Muscle layer of duodenum (tissue), 2 donors: Measurements from ENCODE around the gene SLC9A5.
A peak's percentile ranks its signal among the peaks of the same experiment; 100 is the strongest.

ENCODE experiments used
- H3K27ac ChIP-seq: one replicate; pipeline ENCODE4 v1.7.0; 2013; ENCODE audit warnings: mild to moderate bottlenecking, low read length
- H3K27me3 ChIP-seq: one replicate; pipeline ENCODE4 v1.7.0; 2013; ENCODE audit warnings: low read depth, mild to moderate bottlenecking, control low read depth, low read length
- H3K36me3 ChIP-seq, 2 donors: one replicate each; pipeline ENCODE4 v1.7.0; 2013; ENCODE audit warnings: low read length in 2 of 2, control low read depth in 1 of 2, mild to moderate bottlenecking in 1 of 2; ENCODE audit not compliant: insufficient read depth in 2 of 2, control insufficient read depth in 1 of 2
- H3K4me1 ChIP-seq, 2 donors: one replicate each; pipeline ENCODE4 v1.7.0; 2013; ENCODE audit warnings: low read length in 2 of 2, mild to moderate bottlenecking in 2 of 2, control low read depth in 1 of 2, moderate library complexity in 1 of 2; ENCODE audit not compliant: insufficient read depth in 2 of 2, control insufficient read depth in 1 of 2
- H3K4me3 ChIP-seq, 2 donors: one replicate each; pipeline ENCODE4 v1.7.0; 2013; ENCODE audit warnings: low read length in 2 of 2, low read depth in 1 of 2, mild to moderate bottlenecking in 1 of 2
- H3K9me3 ChIP-seq, 2 donors: one replicate each; pipeline ENCODE4 v1.7.0; 2013; ENCODE audit warnings: low read length in 2 of 2, control low read depth in 1 of 2, mild to moderate bottlenecking in 1 of 2; ENCODE audit not compliant: control insufficient read depth in 1 of 2
- donor health status: healthy.

The SLC9A5 gene

DNA sequence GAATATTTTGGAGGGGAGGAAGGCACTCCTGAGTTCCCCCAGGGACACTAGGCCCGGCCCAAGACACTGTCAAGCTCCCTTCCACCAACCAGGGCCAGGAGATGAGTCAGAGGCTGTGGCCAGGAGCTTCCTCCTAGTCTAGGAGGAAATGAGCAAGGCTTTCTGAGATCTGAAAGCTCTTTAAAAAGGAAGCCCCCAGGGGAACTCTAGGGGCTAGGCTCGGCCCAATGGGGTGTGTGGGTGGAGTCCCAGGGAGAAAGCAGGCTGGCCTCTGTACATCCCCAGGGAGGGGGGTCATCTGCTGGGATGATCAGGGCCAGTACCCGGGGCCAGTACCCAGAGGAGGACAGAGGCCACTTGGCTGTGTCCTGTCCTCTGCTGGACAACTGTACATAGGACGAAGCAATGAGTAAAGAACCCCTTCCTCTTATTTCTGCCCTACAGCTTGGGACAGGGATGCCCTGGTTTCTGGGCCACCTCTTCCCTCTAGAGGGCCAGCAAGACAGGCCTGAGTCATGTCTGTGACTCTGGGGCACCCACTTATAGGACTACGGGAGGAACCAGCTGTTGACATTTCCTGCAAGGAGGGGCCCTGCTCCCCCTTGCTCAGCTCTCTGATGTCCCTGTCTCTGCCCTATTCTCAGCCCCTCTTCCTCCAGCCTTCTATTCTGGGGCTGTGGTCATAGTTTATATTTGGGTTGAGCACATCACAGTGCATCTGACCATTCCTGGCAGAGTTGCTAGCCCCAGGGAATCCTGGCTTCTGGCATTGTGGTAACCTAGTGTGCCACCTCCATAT, 4.2 kb upstream of the SLC9A5 start:
- peak overlapping the region in 1 of 2 donors; percentile 19 for H3K4me3 ChIP-seq
- no peaks in the 10 kb centered on the region for H3K9me3 ChIP-seq
- H3K27me3 ChIP-seq, result peaks cover 7% of the 10 kb centered on the region
- peaks cover 3 to 9% of the 10 kb centered on the region in 2 donors for H3K36me3 ChIP-seq
- H3K27ac ChIP-seq, result peak overlapping the region; percentile 88
- peaks cover 15 to 49% of the 10 kb centered on the region in 2 donors for H3K4me1 ChIP-seq

DNA sequence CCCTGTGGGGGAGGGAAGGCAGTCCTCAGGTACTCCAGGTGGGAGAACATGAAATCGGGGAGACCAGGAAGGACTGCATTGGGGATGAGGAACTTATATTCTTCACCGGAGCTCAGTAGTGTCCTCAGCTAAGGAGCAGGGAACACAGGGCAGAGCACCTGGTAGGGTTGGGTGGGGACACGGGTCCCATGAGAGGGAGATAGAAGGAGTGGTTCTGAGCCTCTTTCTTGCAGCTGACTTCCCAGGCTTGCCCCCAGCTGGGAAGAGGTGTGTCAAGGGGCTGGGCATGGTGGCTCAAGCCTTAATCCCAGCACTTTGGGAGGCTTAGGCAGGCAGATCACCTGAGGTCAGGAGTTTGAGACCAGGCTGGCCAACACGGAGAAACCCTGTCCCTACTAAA, 3.6 kb upstream of the SLC9A5 start:
- Histone ChIP-seq H3K36me3 (peaks cover 0 to 9% of the 10 kb centered on the region in 2 donors), H3K4me3 (peak overlapping the region; percentile 19 to 91), H3K9me3 (no peaks in the 10 kb centered on the region), H3K27me3 (peaks cover 9% of the 10 kb centered on the region), H3K27ac (peak overlapping the region; percentile 88), H3K4me1 (peaks cover 15 to 49% of the 10 kb centered on the region in 2 donors)

DNA sequence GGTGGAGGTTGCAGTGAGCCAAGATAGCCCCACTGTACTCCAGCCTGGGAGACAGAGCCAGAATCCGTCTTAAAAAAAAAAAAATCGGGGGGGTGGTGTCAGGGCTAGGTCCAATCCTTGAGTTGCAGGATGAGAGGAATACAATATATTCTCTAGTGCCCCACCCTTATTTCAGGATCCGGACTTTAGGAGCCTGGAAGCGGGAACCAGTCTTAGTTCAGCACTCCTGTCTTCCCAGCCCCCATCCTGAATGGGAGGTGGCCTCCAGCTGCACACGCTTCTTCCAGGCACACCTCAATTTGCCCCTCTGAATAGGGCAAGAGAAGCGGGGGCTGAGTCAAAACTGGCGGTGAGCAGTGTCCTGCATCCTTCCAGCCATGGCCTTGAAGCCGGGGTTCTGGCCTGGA, 3.1 kb upstream of the SLC9A5 start:
- H3K4me1 ChIP-seq, result peaks cover 15 to 45% of the 10 kb centered on the region in 2 donors
- H3K27me3 ChIP-seq, result peaks cover 9% of the 10 kb centered on the region
- peak overlapping the region; percentile 60 for H3K27ac ChIP-seq
- H3K9me3 ChIP-seq, result no peaks in the 10 kb centered on the region
- H3K4me3 ChIP-seq, result peak overlapping the region; percentile 77 to 91
- H3K36me3 ChIP-seq, result peaks cover 0 to 9% of the 10 kb centered on the region in 2 donors

DNA sequence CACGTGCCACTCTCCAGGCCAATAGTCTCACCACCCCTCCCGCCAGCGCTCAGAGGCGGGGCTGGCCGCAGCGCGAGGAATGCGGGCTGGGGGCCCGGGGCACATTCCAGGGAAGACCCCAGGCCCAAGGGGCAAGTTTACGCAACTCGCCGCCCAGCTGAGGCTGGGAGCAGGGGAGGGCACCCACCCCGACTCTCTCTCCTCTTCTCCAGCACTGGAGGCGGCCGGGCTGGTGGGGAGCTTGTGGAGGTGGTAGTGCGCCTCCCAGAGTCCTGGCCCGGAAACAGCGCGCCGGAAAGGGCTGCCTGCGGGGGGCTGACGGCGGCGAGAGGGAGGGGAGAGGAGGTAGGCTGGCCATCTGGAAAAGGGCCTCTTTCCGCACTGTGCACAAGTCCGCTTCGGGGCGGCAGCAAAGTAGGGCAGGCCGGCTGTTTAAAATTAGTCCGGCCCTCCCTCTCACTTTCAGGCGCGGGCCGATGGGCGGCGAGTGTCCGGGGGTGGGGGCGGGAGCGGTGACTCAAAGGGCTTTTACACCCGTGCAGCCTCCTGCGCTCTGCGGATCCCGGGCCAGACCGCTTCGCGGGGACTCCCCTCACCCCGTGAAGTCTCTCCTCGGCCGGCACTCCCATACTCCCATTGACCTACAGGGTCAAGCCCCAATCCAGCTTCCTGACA, 2.6 kb upstream of the SLC9A5 start:
- peaks cover 9% of the 10 kb centered on the region for H3K27me3 ChIP-seq
- peaks cover 15 to 43% of the 10 kb centered on the region in 2 donors for H3K4me1 ChIP-seq
- peaks cover 0 to 9% of the 10 kb centered on the region in 2 donors for H3K36me3 ChIP-seq
- peak overlapping the region; percentile 60 for H3K27ac ChIP-seq
- no peaks in the 10 kb centered on the region for H3K9me3 ChIP-seq
- H3K4me3 ChIP-seq, result peak overlapping the region; percentile 77 to 91

DNA sequence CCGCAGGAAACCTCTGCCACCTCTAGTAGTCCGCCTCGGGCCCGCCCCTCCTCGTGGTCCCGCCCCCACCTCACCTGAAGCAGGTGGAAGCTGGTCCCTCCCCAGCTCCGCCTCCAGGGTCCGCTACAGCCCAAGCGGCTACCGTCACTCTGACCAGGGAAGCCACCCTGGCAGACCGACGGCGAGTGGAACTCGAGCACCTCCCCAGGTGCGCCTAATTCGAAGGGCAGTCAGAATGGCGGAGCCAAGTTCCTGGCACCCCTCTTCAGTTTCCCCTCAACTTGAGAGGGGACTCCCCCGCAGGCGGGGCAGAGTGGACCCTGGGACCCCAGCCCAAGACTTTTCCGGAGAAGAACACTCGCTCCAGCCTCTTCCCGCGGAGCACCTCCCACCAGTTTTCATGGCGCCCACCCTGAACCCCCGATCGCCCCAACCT, 2.0 kb upstream of the SLC9A5 start:
- Histone ChIP-seq H3K27ac (peak overlapping the region; percentile 60), H3K27me3 (peaks cover 9% of the 10 kb centered on the region), H3K9me3 (no peaks in the 10 kb centered on the region), H3K36me3 (peaks cover 0 to 4% of the 10 kb centered on the region in 2 donors), H3K4me1 (peaks cover 15 to 38% of the 10 kb centered on the region in 2 donors), H3K4me3 (peak overlapping the region; percentile 77 to 91)

DNA sequence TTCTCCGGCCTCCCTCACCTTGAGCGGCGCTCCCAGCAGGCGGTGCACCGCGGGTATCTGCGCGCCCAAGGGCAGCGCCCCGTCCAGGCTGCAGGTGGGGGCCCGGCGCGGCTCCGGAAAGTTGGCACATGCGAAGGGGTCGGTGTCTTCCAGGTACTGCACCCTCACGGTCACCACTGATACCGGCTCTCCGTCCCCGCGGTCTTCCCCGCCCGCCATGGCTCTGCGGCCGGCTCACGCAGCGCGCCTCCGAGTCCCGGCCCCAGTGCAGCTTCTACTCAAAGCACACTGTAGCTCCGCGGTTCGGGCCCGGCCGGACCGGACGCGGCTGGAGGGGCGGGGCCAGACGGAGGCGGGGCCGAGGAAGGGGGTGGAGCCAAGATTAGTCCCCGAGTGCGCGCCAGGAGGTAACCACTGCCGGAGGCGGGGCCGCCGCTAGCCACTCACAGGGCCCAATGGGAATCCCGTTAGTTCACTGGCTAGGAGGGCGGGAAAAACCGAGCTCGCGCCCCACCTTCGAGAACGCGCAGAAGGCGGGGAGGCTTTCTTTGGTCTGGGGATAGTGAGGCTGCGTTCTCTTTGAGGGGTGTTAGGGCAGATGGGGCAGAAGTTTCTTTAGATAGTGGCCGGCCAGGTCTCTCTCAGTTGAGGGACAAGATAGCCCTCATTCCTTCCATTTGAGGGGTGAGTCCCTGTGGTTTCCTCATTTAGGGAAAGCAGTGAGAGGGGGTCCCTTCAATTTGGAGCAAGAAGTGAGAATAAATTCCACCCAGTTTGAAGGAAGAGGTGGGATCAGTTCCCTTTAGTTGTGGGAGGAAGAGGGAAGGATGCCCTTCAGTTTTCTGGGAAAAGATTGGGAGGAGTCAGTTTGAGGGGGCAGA, 1.3 kb upstream of the SLC9A5 start, which contains the start of gene FHOD1:
FHOD1 (minus strand) TSS at position 290 of the 881 bp plus-strand sequence; CDS start at position 219, 71 bp downstream.
- Histone ChIP-seq H3K36me3 (peaks cover 0 to 3% of the 10 kb centered on the region in 2 donors), H3K4me3 (peak within 1 kb of the TSS; percentile 77 to 91), H3K4me1 (peaks cover 15 to 38% of the 10 kb centered on the region in 2 donors), H3K27me3 (peaks cover 9% of the 10 kb centered on the region), H3K9me3 (no peaks in the 10 kb centered on the region), H3K27ac (peak within 1 kb of the TSS; percentile 60)

DNA sequence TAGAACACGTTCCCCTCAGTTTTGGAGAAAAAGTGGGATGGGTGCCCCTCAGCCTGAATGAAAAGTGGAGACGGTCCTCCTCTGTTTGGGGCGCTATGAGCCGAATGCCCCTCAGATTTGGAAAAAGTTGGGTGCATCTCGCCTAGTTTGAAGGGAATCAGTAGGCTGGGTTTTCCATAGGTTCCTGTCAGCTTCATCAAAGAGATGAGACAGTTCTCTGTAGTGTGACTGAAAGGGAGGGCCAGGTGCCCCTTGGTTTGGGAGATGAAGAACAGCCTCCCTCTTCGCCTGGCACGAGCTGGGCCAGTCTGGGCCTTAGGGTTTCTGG, 742 bp upstream of the SLC9A5 start:
- no peak overlapping the region for H3K27ac ChIP-seq
- H3K4me3 ChIP-seq, result peak overlapping the region; percentile 77 to 91
- H3K36me3 ChIP-seq, result peaks cover 0 to 3% of the 10 kb centered on the region in 2 donors
- no peaks in the 10 kb centered on the region for H3K9me3 ChIP-seq
- H3K27me3 ChIP-seq, result peaks cover 9% of the 10 kb centered on the region
- peaks cover 15 to 38% of the 10 kb centered on the region in 2 donors for H3K4me1 ChIP-seq

DNA sequence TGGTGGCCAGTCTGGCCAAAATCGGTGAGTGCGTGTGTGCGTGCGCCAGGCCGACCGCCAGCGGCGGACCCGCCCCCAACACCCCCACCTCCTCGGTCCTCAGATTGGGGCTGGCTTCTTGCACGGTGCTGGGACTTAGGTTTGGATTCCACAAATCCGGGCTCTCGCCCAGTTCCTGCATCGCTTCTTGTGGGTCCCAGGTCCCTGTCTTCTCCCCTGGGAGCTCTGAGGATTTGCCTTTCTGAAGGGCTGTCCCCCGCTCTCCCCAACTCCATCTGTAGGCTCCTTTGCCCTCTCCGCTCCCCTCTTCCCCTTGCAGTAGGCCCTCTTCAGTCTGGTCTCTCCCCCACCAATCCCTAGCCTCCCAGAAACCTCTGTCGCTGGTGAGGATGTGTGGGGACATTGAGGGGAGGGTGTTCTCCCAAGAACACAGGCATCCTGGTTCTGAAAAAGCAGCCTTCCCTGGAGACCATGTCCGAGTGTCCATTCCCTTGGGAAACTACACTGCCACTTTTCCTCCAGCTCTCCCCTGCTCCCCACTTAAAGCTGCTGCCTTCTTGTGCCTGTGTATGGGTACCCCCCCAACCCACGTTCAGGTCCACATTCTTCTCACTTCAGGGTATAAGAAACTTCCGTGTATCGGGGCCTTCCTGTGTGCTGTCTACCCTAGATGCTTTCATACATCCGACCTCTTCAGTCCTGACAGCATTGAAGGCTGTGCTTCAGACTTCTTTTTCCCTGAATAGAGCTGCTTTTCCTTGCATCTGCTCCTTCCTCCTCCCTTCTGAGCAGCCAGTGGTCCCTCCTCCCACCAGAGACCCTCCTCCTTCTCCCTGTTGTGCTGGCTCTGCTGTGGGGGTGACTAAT, 632 bp downstream of the SLC9A5 start:
- Histone ChIP-seq H3K27me3 (peaks cover 9% of the 10 kb centered on the region), H3K4me3 (peak overlapping the region; percentile 26 to 91), H3K36me3 (peaks cover 0 to 3% of the 10 kb centered on the region in 2 donors), H3K9me3 (no peaks in the 10 kb centered on the region), H3K4me1 (peaks cover 15 to 33% of the 10 kb centered on the region in 2 donors), H3K27ac (no peak overlapping the region)

DNA sequence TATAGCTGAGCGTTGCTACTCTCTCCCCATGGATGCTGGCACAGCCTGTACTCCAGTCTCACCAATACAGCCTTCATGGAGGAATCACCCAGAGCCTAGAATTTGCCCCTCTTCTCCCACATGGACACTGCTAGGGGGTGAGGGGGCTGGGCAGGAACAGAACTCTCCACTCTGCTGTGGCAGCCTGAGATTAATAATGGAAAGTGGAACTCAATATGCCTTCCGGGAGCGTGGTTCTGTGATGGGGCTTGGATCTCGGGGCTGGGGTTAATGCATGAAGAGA, 1.2 kb downstream of the SLC9A5 start:
- H3K27ac ChIP-seq, result no peak overlapping the region
- H3K36me3 ChIP-seq, result no peaks in the 10 kb centered on the region
- peaks cover 9% of the 10 kb centered on the region for H3K27me3 ChIP-seq
- no peaks in the 10 kb centered on the region for H3K9me3 ChIP-seq
- no peak overlapping the region for H3K4me3 ChIP-seq
- peaks cover 9 to 30% of the 10 kb centered on the region in 2 donors for H3K4me1 ChIP-seq

DNA sequence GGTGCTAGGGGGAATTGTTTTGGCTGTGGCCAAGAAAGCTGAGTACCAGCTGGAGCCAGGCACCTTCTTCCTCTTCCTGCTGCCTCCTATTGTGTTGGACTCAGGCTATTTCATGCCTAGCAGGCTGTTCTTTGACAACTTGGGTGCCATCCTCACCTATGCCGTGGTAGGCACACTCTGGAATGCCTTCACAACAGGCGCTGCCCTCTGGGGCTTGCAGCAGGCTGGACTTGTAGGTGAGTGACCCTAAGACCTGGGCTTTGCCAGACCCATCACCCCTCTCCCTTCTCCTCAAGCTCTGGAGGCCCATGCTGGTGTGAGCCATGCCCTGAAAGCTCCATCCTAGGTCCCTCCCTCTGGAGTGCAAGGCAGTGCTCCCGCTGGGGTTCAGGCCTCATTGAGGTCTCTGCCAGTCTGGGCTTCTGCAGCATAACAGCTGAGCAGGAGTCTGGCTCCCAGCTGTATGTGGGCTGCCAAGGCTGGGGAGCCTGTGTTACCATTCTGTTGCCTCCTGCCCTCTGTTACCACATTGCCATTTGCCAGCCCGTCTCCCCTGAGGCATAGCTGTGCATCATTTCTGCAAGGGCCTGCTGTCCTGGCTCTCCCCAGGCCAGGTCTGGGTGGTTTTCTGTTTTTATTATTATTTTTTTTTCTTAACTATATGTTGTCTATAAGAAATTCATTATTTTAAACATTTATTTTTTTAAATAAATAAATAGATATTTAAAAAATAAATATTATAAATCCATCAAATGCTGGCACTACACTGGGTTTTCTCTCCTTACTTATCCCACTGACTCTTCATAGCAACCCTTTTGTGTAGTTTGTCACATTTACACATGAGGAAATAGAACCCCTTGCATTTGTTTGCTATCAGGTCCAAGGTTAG, 4.1 kb downstream of the SLC9A5 start:
- Histone ChIP-seq H3K36me3 (no peaks in the 10 kb centered on the region), H3K9me3 (no peaks in the 10 kb centered on the region), H3K4me3 (no peak overlapping the region), H3K27ac (no peak overlapping the region), H3K4me1 (peaks cover 3 to 15% of the 10 kb centered on the region in 2 donors), H3K27me3 (peaks cover 9% of the 10 kb centered on the region)
